Activated B cell treated with CpG ODN at 0.5 μM for 24 hours (primary cell): Measurements from ENCODE around the gene CLHC1. TPM values are rescaled to one million over a fixed set of nuclear protein-coding genes. Genes with fewer than 3 reads are reported as not detected.

Source experiments
- ATAC-seq: fragments of 200-7000 bp; cut with Tn5 transposase; one replicate; pipeline ENCODE4 v1.10.0; 2021; ENCODE audit warnings: low read depth, mild to moderate bottlenecking, moderate library complexity
- CTCF ChIA-PET: fragments of 350-600 bp; sonication (Branson Sonifier 250); formaldehyde crosslinking; loops from one replicate; lab custom pipeline; 2021; ENCODE audit warnings: antibody characterized with exemption; lab: Charles Lee
- POLR2A ChIA-PET: fragments of 350-600 bp; sonication (Branson Sonifier 250); formaldehyde crosslinking; loops from one replicate; lab custom pipeline; 2021; ENCODE audit warnings: antibody characterized with exemption; lab: Charles Lee
- DNase-seq: peaks from one replicate; pipeline ENCODE4 v3.0.0; 2022
- H3K27ac Mint-ChIP-seq: one replicate; pipeline ENCODE4 v1.8.0; 2020; ENCODE audit warnings: mixed read lengths
- H3K27me3 Mint-ChIP-seq: one replicate; pipeline ENCODE4 v1.8.0; 2021; ENCODE audit warnings: mixed read lengths
- H3K36me3 Mint-ChIP-seq: one replicate; pipeline ENCODE4 v1.8.0; 2021; ENCODE audit warnings: low read depth, mixed read lengths
- H3K4me1 Mint-ChIP-seq: one replicate; pipeline ENCODE4 v1.8.0; 2021; ENCODE audit warnings: mixed read lengths
- H3K4me3 Mint-ChIP-seq: one replicate; pipeline ENCODE4 v1.8.0; 2020; ENCODE audit warnings: mild to moderate bottlenecking, mixed read lengths
- H3K9me3 Mint-ChIP-seq: one replicate; pipeline ENCODE4 v1.8.0; 2020; ENCODE audit warnings: mixed read lengths
- CTCF ChIP-seq: fragments of 200-600 bp; IDR thresholded peaks from one replicate; pipeline ENCODE4 v1.8.0; 2022; ENCODE audit warnings: antibody characterized with exemption, mild to moderate bottlenecking
- intact Hi-C: fragments of 100-400 bp; cut with micrococcal nuclease; formaldehyde crosslinking; loops from one replicate; pipeline ENCODE4 v1.15.1; 2024
- total RNA-seq: library from RNA; stranded (reverse); gene quantifications from 2 replicates; pipeline ENCODE4 v1.2.3, GENCODE V29; 2022

The CLHC1 gene
- total RNA-seq, 1 donor from 2014 or later = 10.5 TPM

DNA sequence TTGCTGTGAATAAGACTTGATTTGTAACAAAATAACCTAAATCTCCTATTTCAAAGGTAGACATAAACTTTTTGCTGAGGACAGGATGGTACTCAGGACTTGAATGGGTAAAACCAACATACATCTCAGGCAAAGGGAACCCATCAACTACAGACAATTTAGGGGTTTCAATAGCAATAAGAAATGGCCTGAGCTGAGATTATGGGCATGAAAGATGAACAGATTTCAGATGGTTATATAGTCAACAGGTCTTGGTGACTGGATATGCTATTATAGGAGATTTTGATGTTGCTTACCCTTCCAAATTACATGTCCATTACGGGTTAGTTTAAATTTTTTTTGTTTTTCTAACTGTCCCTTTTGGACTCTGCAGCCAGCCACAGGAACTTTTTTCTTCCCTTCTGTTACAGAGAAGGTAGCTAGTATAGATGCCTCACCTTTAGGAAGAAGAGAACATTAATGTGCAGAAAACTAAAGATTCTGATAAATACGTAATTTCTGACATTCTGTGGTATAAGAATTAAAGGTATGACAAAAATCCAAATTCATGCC is 5.0 kb upstream of the CLHC1 start:
- Mint-ChIP-seq H3K4me3 (no peak overlapping the region), H3K36me3 (peaks cover 72% of the 10 kb centered on the region), H3K27me3 (no peaks in the 10 kb centered on the region), H3K9me3 (no peaks in the 10 kb centered on the region), H3K27ac (no peak overlapping the region), H3K4me1 (peaks cover 26% of the 10 kb centered on the region)
- ATAC-seq (no peak), DNase-seq (no peak)
- no peak for TF ChIP-seq CTCF
- intact Hi-C loops = no loop called here
- ChIA-PET POLR2A (interaction anchor here (0.7 to 1.2 kb wide), 2 partner anchors 17 to 47 kb away, joined by 3 to 8 read pairs; no protein-coding TSS in a partner anchor), CTCF (no interaction called here)

DNA sequence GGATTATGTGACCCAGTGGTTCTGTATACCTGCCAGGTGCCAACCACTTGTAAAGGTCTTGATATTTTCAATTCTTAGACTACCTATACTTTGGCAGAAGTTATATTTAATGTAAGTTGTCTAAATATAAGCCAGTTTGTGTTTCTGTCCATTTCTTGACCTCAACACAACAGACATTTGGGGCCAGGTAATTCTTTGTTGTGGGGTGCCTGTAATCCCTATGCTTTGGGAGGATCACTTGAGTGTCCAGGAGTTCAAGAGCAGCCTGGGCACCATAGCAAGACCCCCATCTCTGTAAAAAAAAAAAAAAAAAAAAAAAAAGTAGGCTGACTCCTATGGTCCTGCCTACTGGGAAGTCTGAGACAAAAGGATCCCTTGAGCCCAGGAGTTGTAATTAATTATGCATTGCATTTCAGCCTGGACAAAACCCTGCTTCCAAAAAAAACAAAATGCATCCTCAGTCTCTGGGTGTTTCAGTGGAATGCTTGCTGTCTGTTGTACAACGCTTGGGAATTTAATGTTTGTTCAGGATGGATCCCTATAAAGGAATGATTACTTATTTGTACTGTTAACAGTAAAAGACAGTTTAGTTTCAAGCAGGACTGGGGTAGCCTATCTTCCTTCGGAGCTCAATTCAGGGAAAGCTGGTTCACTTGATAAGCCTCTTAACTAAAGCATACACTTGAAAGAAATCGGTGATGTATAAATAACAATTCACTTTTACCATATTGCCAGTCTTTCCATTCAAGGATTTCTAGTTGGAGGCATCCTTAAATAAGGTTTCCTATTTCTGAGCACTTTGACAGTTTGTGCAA is 3.8 kb upstream of the CLHC1 start:
- CTCF ChIA-PET = no interaction called here
- intact Hi-C loops = no loop called here
- POLR2A ChIA-PET = no interaction called here

GRCh38 chr2:55233658-55233940 is 1.5 kb upstream of the CLHC1 start:
- Mint-ChIP-seq H3K4me1 (peaks cover 45% of the 10 kb centered on the region), H3K9me3 (no peaks in the 10 kb centered on the region), H3K36me3 (peaks cover 62% of the 10 kb centered on the region), H3K27ac (peak overlapping the region; percentile 98), H3K4me3 (peak overlapping the region; percentile 99), H3K27me3 (no peaks in the 10 kb centered on the region)
- ATAC-seq (no peak), DNase-seq (no peak)
- ChIA-PET POLR2A (interaction anchor here (1.7 kb wide), 1 partner anchor 183 kb away, joined by 21 read pairs; the partner anchor contains the start of gene RTN4), CTCF (no interaction called here)
- TF ChIP-seq CTCF = no peak
- intact Hi-C loops = loop anchor here (2.0 to 5.0 kb wide), 7 partner anchors 185 to 1446 kb away; partner anchors contain the start of genes ASB3, CCDC88A, CFAP36 and EML6

More for the DNA sequence above, 3.8 kb upstream of the CLHC1 start:
- Mint-ChIP-seq H3K36me3 (peaks cover 72% of the 10 kb centered on the region), H3K27me3 (no peaks in the 10 kb centered on the region), H3K4me1 (peaks cover 36% of the 10 kb centered on the region), H3K4me3 (no peak overlapping the region), H3K9me3 (no peaks in the 10 kb centered on the region), H3K27ac (no peak overlapping the region)
- TF ChIP-seq CTCF = no peak
- no peak for ATAC-seq
- DNase-seq = no peak

DNA sequence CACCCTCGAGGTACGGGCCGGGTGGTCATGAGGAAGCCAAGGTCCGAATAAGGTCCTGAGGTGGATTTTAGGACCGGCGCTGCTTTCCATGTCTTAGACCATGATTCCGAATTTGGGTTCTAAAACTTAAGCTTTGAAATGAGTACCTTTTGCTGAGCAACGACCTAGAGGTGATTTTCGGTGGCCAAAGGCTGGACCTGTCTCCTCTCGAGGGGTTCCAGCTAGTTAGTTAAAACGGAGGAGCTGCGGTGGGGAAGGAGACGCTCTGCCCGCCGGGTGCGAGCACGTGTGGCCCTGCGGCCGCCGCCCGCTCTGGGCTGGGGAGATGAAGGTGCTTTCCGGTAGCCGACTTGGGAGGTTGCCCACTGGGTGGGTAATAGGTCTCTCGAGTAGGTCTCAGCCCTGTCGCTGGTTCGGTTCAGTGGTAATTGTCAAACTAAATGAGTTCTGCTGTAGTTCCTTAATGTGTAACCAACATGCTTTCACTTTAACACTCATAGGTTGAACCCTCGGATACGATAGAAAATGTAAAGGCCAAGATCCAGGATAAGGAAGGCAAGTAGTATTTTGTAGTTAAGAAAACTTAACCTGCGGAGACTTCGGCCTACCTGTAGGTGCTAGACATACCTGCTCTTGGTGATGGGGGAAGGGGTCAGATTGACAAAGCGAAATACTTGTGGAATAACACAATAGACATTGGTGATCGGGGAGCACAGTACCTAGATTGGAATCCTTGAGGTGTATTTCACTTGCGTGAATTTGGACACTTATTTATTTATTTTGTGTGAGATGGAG is 967 bp upstream of the CLHC1 start:
- Mint-ChIP-seq H3K36me3 (peaks cover 56% of the 10 kb centered on the region), H3K27ac (peak overlapping the region; percentile 98), H3K4me1 (peaks cover 50% of the 10 kb centered on the region), H3K4me3 (peak overlapping the region; percentile 99), H3K27me3 (no peaks in the 10 kb centered on the region), H3K9me3 (no peaks in the 10 kb centered on the region)
- ATAC-seq (peak; percentile 49), DNase-seq (peak; percentile 55)
- intact Hi-C loops = loop anchor here (1.0 to 5.0 kb wide), 12 partner anchors 10 to 1446 kb away; partner anchors contain the start of genes ASB3, CCDC88A, CFAP36 and EML6
- no peak for TF ChIP-seq CTCF
- CTCF ChIA-PET = interaction anchor here (1.0 kb wide), 1 partner anchor 333 kb away, joined by 3 read pairs; no protein-coding TSS in a partner anchor
- POLR2A ChIA-PET = interaction anchor here (0.7 to 1.7 kb wide), 19 partner anchors 8 to 1465 kb away, joined by 3 to 81 read pairs (median 6); partner anchors contain the start of genes CCDC88A, CFAP36, CHAC2 and MTIF2
